Neural progenitor cell (in vitro differentiated cells): ENCODE data around the gene RCOR1. TPM values are rescaled to one million over a fixed set of nuclear protein-coding genes. Genes with fewer than 3 reads are reported as not detected.
A peak's percentile ranks its signal among the peaks of the same experiment; 100 is the strongest.

Source experiments
- DNase-seq: peaks from one replicate; pipeline ENCODE4 v3.0.0-alpha.2; 2016; ENCODE audit warnings: low spot score
- H2AFZ ChIP-seq: fragments of 200-600 bp; sonication (generic); replicated peaks from 2 replicates; pipeline ENCODE4 v1.6.1; 2016; ENCODE audit warnings: antibody characterized with exemption
- H3F3A ChIP-seq: fragments of 200-600 bp; sonication (generic); 2 replicates; pipeline ENCODE4 v1.6.1; 2016; ENCODE audit warnings: antibody characterized with exemption, low read depth
- H3K27ac ChIP-seq: fragments of 200-600 bp; sonication (generic); 2 replicates; pipeline ENCODE4 v1.5.1; 2016; ENCODE audit warnings: mild to moderate bottlenecking
- H3K27me3 ChIP-seq: fragments of 200-600 bp; sonication (generic); 2 replicates; pipeline ENCODE4 v1.6.1; 2016; ENCODE audit warnings: mild to moderate bottlenecking, moderate library complexity
- H3K36me3 ChIP-seq: fragments of 200-600 bp; sonication (generic); 2 replicates; pipeline ENCODE4 v1.5.1; 2016
- H3K4me1 ChIP-seq: fragments of 200-600 bp; sonication (generic); 2 replicates; pipeline ENCODE4 v1.6.1; 2016; ENCODE audit warnings: mixed run types
- H3K4me2 ChIP-seq: fragments of 200-600 bp; sonication (generic); 2 replicates; pipeline ENCODE4 v1.6.1; 2016
- H3K4me3 ChIP-seq: fragments of 200-600 bp; sonication (generic); 2 replicates; pipeline ENCODE4 v1.5.1; 2016
- H3K79me2 ChIP-seq: fragments of 200-600 bp; sonication (generic); 2 replicates; pipeline ENCODE4 v1.6.1; 2016; ENCODE audit warnings: low read depth
- H3K9ac ChIP-seq: fragments of 200-600 bp; sonication (generic); 2 replicates; pipeline ENCODE4 v1.6.1; 2016
- H3K9me3 ChIP-seq: fragments of 200-600 bp; sonication (generic); 2 replicates; pipeline ENCODE4 v1.5.1; 2016; ENCODE audit warnings: low read depth
- H4K20me1 ChIP-seq: fragments of 200-600 bp; sonication (generic); 2 replicates; pipeline ENCODE4 v1.6.1; 2016; ENCODE audit warnings: low read depth
- H3K27ac Mint-ChIP-seq: 3 replicates; pipeline ENCODE4 v1.8.0; 2021; ENCODE audit warnings: mixed read lengths
- H3K27me3 Mint-ChIP-seq: 2 replicates; pipeline ENCODE4 v1.8.0; 2022; ENCODE audit warnings: low read depth, mild to moderate bottlenecking, inconsistent platforms, moderate library complexity, mixed read lengths; ENCODE audit not compliant: insufficient read depth
- H3K36me3 Mint-ChIP-seq: 3 replicates; pipeline ENCODE4 v1.8.0; 2021; ENCODE audit warnings: mixed read lengths
- H3K4me1 Mint-ChIP-seq: 3 replicates; pipeline ENCODE4 v1.8.0; 2021; ENCODE audit warnings: mixed read lengths
- H3K4me3 Mint-ChIP-seq: 3 replicates; pipeline ENCODE4 v1.8.0; 2021; ENCODE audit warnings: mild to moderate bottlenecking, moderate library complexity, mixed read lengths
- H3K9me3 Mint-ChIP-seq: 3 replicates; pipeline ENCODE4 v1.8.0; 2020; ENCODE audit warnings: mixed read lengths
- EZH2 ChIP-seq: fragments of 200-600 bp; sonication (generic); IDR thresholded peaks from 2 replicates; pipeline ENCODE4 v1.6.1; 2017; ENCODE audit warnings: antibody characterized with exemption, mild to moderate bottlenecking, moderate library complexity
- EZH2phosphoT487 ChIP-seq: fragments of 200-600 bp; sonication (generic); IDR thresholded peaks from 2 replicates; pipeline ENCODE4 v1.6.1; 2017; ENCODE audit warnings: antibody characterized with exemption
- total RNA-seq: library from RNA; depleted of rRNA; stranded (reverse); fragments of >200 nt; gene quantifications from 2 replicates; pipeline ENCODE4 v1.2.3, GENCODE V29; 2015; ENCODE audit warnings: low replicate concordance
- TF ChIP-seq, protein P1 (sequence below): fragments of 200-600 bp; sonication (generic); IDR thresholded peaks from 2 replicates; pipeline ENCODE4 v1.5.1; 2017; ENCODE audit warnings: antibody characterized with exemption, mild to moderate bottlenecking

RCOR1 gene
- total RNA-seq, 1 donor from 2014 or later: 33.7 TPM

DNA sequence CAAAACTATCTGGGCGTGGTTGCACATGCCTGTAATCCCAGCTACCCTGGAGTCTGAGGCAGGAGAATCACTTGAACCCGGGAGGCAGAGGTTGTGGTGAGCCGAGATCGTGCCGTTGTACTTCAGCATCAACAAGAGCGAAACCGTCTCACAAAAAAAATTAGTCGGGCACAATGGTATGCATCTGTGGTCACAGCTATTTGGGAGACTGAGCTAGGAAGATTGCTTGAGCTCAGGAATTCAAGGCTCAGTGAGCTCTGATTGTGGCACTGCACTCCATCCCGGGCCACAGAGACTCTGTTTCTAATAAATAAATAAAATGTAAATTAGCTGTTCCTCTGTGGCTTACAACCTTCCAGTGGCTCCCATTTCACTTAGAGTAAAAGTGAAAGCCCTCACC is 28.0 kb downstream of the RCOR1 start:
- Mint-ChIP-seq H3K27ac (no peak overlapping the region), H3K4me3 (no peak overlapping the region), H3K36me3 (peaks cover 3% of the 10 kb centered on the region), H3K9me3 (no peaks in the 10 kb centered on the region), H3K4me1 (peaks cover 26% of the 10 kb centered on the region), H3K27me3 (no peaks in the 10 kb centered on the region)
- no peak overlapping the region for H3K4me3 ChIP-seq
- peaks cover 3% of the 10 kb centered on the region for H3K36me3 ChIP-seq
- no peak overlapping the region for H3K27ac ChIP-seq
- H2AFZ ChIP-seq: no peak overlapping the region
- DNase-seq: no peak
- H3K79me2 ChIP-seq: peaks cover 100% of the 10 kb centered on the region
- no peak overlapping the region for H3K9ac ChIP-seq
- H3F3A ChIP-seq: peaks cover 17% of the 10 kb centered on the region
- H3K4me1 ChIP-seq: peaks cover 19% of the 10 kb centered on the region
- H3K9me3 ChIP-seq: no peaks in the 10 kb centered on the region
- TF ChIP-seq EZH2: no peak
- TF ChIP-seq EZH2phosphoT487: no peak
- TF ChIP-seq, protein P1, sequence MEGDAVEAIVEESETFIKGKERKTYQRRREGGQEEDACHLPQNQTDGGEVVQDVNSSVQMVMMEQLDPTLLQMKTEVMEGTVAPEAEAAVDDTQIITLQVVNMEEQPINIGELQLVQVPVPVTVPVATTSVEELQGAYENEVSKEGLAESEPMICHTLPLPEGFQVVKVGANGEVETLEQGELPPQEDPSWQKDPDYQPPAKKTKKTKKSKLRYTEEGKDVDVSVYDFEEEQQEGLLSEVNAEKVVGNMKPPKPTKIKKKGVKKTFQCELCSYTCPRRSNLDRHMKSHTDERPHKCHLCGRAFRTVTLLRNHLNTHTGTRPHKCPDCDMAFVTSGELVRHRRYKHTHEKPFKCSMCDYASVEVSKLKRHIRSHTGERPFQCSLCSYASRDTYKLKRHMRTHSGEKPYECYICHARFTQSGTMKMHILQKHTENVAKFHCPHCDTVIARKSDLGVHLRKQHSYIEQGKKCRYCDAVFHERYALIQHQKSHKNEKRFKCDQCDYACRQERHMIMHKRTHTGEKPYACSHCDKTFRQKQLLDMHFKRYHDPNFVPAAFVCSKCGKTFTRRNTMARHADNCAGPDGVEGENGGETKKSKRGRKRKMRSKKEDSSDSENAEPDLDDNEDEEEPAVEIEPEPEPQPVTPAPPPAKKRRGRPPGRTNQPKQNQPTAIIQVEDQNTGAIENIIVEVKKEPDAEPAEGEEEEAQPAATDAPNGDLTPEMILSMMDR: no peak
- H3K27me3 ChIP-seq: no peaks in the 10 kb centered on the region
- no peak overlapping the region for H3K4me2 ChIP-seq
- peaks cover 73% of the 10 kb centered on the region for H4K20me1 ChIP-seq

DNA sequence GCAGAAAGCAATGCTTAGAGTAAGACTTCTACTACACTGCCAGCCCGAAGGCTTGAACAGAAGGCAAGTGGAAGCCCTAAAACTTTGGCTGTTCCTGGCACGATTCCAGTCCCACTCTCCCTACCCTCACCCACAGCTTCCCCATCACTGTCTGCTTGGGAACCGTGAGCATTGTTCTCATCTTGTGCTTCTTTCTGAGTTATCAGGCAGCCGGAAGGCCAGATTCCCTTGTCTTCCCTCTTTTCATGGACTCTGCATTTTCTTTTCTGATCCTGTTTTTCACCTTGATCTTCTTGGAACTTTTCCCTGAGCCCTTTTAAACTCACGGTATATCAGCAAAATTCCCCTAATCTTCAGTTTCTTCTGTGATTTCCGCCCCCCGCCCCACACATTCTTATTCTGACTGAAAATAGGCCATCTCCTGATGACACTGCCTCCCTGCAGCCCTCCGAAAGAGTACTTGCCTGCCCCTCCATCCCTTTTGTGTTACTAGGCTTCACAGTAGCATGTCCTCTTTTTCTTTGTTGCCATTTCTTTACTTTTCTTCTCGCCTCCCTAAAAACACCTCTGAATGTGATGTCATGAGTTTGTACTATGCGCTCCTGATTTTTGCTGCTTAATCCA is 29.9 kb downstream of the RCOR1 start:
- Mint-ChIP-seq H3K4me1 (peaks cover 26% of the 10 kb centered on the region), H3K36me3 (peaks cover 7% of the 10 kb centered on the region), H3K27me3 (no peaks in the 10 kb centered on the region), H3K4me3 (no peak overlapping the region), H3K9me3 (no peaks in the 10 kb centered on the region), H3K27ac (peak overlapping the region; percentile 38)
- Histone ChIP-seq H3K79me2 (peaks cover 100% of the 10 kb centered on the region), H3K27ac (peak overlapping the region; percentile 81), H3F3A (peaks cover 28% of the 10 kb centered on the region), H4K20me1 (peaks cover 78% of the 10 kb centered on the region), H3K27me3 (no peaks in the 10 kb centered on the region), H3K9ac (no peak overlapping the region), H3K4me2 (peak overlapping the region; percentile 57), H3K36me3 (peaks cover 3% of the 10 kb centered on the region), H3K9me3 (no peaks in the 10 kb centered on the region), H3K4me1 (peaks cover 19% of the 10 kb centered on the region), H3K4me3 (no peak overlapping the region), H2AFZ (no peak overlapping the region)
- TF ChIP-seq EZH2phosphoT487 (no peak), EZH2 (no peak)
- TF ChIP-seq, protein P1: no peak
- peak; percentile 31 for DNase-seq

DNA sequence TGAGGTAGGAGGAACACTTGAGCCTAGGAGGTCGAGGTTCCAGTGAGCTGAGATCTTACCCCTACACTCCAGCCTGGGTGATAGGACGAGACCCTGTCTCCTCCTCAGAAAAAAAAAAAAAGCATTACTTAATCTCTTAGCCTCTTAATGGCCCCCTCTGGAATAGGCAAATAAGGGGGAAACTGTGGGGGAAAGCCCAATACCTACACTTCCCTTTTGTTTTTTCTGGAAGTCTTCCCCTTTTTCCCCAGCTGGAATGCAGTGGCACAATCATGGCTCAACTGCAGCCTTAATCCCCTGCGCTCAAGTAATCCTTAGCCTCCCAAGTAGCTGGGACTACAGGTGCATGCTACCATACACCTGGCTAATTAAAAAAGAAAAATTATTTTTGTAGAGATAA is 32.2 kb downstream of the RCOR1 start:
- no peak overlapping the region for H3K27ac Mint-ChIP-seq

More for the DNA sequence above, 32.2 kb downstream of the RCOR1 start:
- H3K4me2 ChIP-seq: no peak overlapping the region
- no peak overlapping the region for H2AFZ ChIP-seq
- no peak overlapping the region for H3K4me3 ChIP-seq
- no peaks in the 10 kb centered on the region for H3K9me3 Mint-ChIP-seq
- no peaks in the 10 kb centered on the region for H3K27me3 ChIP-seq
- peaks cover 3% of the 10 kb centered on the region for H3K36me3 ChIP-seq
- no peak overlapping the region for H3K4me3 Mint-ChIP-seq
- no peak for DNase-seq
- peaks cover 24% of the 10 kb centered on the region for H3K4me1 ChIP-seq
- peaks cover 98% of the 10 kb centered on the region for H3K79me2 ChIP-seq
- H3K4me1 Mint-ChIP-seq: peaks cover 35% of the 10 kb centered on the region
- H3K9me3 ChIP-seq: no peaks in the 10 kb centered on the region
- TF ChIP-seq, protein P1: no peak
- TF ChIP-seq EZH2 (no peak), EZH2phosphoT487 (no peak)
- no peak overlapping the region for H3K27ac ChIP-seq
- peaks cover 43% of the 10 kb centered on the region for H3F3A ChIP-seq
- H3K9ac ChIP-seq: no peak overlapping the region
- peaks cover 70% of the 10 kb centered on the region for H4K20me1 ChIP-seq
- no peaks in the 10 kb centered on the region for H3K27me3 Mint-ChIP-seq
- H3K36me3 Mint-ChIP-seq: peaks cover 7% of the 10 kb centered on the region
